ENCODE measurements around the gene SLF1.

Gene SLF1

GRCh38 chr5:94693043-94693822, 74.8 kb downstream of the SLF1 start:
- no peak overlapping the region for H3K4me3 ChIP-seq (ENCODE audit: low read depth, low read length)
- DNase-seq (ENCODE audit: low read depth), result peak; percentile 90
- peak; percentile 52 for TF ChIP-seq CTCF (conservative IDR thresholded peaks at IDR 0.05; ENCODE audit: low read depth, low read length)

- no peak for DNase-seq (ENCODE audit: low read depth)
- no peak for TF ChIP-seq CTCF (conservative IDR thresholded peaks at IDR 0.05; ENCODE audit: low read depth, low read length)
- no peak overlapping the region for H3K4me3 ChIP-seq (ENCODE audit: low read depth, low read length)
Observed at GRCh38 chr5:94693845-94694370, 75.4 kb downstream of the SLF1 start.

GRCh38 chr5:94694671-94695070, 76.2 kb downstream of the SLF1 start:
- DNase-seq (ENCODE audit: low read depth), result peak; percentile 60
- H3K4me3 ChIP-seq (ENCODE audit: low read depth, low read length), result no peak overlapping the region
- TF ChIP-seq CTCF (conservative IDR thresholded peaks at IDR 0.05; ENCODE audit: low read depth, low read length), result no peak

GRCh38 chr5:94698197-94698596, 79.7 kb downstream of the SLF1 start:
- no peak overlapping the region for H3K4me3 ChIP-seq (ENCODE audit: low read depth, low read length)
- TF ChIP-seq CTCF (conservative IDR thresholded peaks at IDR 0.05; ENCODE audit: low read depth, low read length), result no peak

GRCh38 chr5:94699562-94699961, 81.1 kb downstream of the SLF1 start:
- no peak overlapping the region for H3K4me3 ChIP-seq (ENCODE audit: low read depth, low read length)
- no peak for DNase-seq (ENCODE audit: low read depth)
- TF ChIP-seq CTCF (conservative IDR thresholded peaks at IDR 0.05; ENCODE audit: low read depth, low read length), result no peak

More at GRCh38 chr5:94698197-94698596, 79.7 kb downstream of the SLF1 start:
- DNase-seq (ENCODE audit: low read depth), result no peak

- no peak overlapping the region for H3K4me3 ChIP-seq (ENCODE audit: low read depth, low read length)
- TF ChIP-seq CTCF (conservative IDR thresholded peaks at IDR 0.05; ENCODE audit: low read depth, low read length), result no peak
- DNase-seq (ENCODE audit: low read depth), result no peak
Observed at GRCh38 chr5:94700592-94700991, 82.1 kb downstream of the SLF1 start.

- TF ChIP-seq CTCF (conservative IDR thresholded peaks at IDR 0.05; ENCODE audit: low read depth, low read length), result no peak
- no peak for DNase-seq (ENCODE audit: low read depth)
- no peak overlapping the region for H3K4me3 ChIP-seq (ENCODE audit: low read depth, low read length)
Observed at GRCh38 chr5:94702729-94703128, 84.3 kb downstream of the SLF1 start.

Data from choroid plexus epithelial cell (primary cell).